ENCODE measurements around the gene NLK.

DNA sequence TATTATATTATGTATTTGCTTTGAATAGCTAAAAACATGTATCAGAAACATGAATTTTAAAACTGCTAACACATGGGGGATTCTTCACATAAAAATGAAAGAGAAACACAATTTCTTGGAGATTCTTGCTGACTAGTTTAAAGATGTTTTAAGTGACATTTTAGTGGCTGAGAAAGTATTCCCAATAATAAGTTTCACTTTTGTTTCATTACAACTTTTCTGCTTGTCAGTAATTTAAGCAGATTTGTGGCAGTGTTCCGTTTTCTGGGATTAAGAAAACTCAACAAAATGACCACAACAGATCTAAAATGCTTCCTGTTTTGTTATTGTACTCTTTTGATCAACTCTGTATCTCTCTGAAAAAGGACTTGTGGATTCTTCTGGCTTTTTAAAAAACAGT is 75.9 kb downstream of the NLK start:
- TF ChIP-seq, protein P1, sequence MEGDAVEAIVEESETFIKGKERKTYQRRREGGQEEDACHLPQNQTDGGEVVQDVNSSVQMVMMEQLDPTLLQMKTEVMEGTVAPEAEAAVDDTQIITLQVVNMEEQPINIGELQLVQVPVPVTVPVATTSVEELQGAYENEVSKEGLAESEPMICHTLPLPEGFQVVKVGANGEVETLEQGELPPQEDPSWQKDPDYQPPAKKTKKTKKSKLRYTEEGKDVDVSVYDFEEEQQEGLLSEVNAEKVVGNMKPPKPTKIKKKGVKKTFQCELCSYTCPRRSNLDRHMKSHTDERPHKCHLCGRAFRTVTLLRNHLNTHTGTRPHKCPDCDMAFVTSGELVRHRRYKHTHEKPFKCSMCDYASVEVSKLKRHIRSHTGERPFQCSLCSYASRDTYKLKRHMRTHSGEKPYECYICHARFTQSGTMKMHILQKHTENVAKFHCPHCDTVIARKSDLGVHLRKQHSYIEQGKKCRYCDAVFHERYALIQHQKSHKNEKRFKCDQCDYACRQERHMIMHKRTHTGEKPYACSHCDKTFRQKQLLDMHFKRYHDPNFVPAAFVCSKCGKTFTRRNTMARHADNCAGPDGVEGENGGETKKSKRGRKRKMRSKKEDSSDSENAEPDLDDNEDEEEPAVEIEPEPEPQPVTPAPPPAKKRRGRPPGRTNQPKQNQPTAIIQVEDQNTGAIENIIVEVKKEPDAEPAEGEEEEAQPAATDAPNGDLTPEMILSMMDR (IDR thresholded peaks at IDR 0.05): no peak
- TF ChIP-seq EZH2 (IDR thresholded peaks at IDR 0.05; ENCODE audit: borderline replicate concordance, insufficient read depth, low read depth, low read length, poor library complexity, severe bottlenecking): no peak

All from B cell (primary cell).